Pulmonary artery endothelial cell (primary cell): ENCODE measurements around the gene CC2D2A. TPM values are rescaled to one million over a fixed set of nuclear protein-coding genes. Genes with fewer than 3 reads are reported as not detected.

ENCODE experiments used
- DNase-seq: peaks from one replicate; pipeline ENCODE4 v3.0.0-alpha.2; 2011; ENCODE audit warnings: low read depth, low spot score
- total RNA-seq: library from RNA; depleted of rRNA; stranded (reverse); fragments of >200 nt; gene quantifications from 2 replicates; pipeline ENCODE4 v1.2.3, GENCODE V29; 2014

CC2D2A gene
- total RNA-seq, 1 donor from 2014 or later = 12.3 TPM

DNA sequence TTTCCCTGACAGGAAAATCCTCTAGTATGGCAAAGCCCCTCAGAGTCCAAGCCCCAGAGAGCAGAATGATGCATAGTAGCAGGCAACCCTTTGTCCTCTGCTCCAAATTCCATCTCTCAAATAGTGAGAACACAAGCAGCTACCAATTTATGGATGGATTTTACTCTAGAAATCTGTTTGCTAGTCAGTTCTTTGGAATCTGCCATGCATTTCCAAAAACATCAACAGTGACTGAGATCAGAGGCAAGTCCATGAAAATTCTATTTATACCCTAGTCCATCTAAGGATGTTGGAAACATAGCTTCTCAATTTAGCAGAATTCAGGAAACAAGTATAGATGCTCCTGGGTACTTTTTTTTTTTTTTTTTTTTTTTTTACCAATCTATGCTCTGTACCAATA is 10.0 kb upstream of the CC2D2A start:
- no peak for DNase-seq

GRCh38 chr4:15466596-15466995 is 3.1 kb upstream of the CC2D2A start:
- no peak for DNase-seq

GRCh38 chr4:15470128-15470475 is 420 bp downstream of the CC2D2A start:
- DNase-seq = no peak

GRCh38 chr4:15476396-15476795 is 6.7 kb downstream of the CC2D2A start:
- DNase-seq = no peak

DNA sequence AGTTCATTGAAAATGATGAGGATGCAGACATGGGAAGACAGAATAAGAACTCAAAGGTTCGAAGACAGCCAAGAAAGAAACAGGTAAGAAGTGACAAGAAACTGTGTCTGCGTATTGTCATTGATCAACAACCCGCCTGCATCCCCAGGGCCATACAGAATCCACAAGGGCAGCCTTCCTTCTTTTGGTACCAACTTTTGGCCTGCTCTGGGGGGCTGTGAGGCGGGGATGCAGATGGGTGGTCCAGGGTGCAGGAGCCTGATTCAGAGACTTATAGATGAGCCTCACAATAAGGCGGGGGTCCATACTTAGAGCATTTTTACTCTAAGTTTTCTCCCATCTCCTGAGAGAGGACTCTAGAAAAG is 9.0 kb downstream of the CC2D2A start:
- no peak for DNase-seq

GRCh38 chr4:15479089-15479912 is 9.6 kb downstream of the CC2D2A start:
- peak; percentile 52 for DNase-seq

- no peak for DNase-seq
Measured at GRCh38 chr4:15479913-15480185, 10.2 kb downstream of the CC2D2A start.

DNA sequence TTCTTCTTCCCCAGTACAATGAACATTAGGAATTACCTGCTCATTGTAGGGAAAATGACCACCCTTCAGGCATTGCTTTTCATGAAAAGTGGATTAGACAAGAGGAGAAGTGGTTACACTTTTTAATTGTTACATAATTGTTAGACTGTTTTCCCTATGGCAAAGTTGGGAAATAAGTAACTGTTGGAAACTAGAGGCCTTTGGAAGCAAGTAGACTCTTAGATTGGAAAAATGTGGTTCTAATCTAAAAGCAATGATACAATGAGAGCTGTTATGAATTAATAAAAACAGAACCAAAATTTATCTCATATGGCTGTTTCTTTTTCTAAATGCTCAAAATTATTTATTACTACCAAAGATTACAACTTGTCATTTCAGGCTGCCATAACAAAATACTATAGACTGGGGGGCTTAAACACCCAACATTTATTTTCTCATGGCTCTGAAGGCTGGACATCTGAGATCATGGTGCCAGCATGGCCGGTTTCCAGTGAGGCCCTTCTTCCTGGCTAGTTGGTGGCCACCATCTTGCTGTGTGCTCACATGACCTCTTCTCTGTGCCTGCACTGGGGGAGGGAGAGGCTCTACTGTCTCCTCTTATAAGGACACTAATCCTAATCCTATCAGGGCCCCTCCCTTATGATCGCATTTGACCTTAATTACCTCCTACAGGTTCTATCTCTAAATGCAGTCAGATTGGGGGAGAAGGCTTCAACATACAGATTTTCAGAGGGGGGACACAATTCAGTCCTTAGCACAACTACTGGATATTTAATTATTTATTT is 12.5 kb downstream of the CC2D2A start:
- no peak for DNase-seq

DNA sequence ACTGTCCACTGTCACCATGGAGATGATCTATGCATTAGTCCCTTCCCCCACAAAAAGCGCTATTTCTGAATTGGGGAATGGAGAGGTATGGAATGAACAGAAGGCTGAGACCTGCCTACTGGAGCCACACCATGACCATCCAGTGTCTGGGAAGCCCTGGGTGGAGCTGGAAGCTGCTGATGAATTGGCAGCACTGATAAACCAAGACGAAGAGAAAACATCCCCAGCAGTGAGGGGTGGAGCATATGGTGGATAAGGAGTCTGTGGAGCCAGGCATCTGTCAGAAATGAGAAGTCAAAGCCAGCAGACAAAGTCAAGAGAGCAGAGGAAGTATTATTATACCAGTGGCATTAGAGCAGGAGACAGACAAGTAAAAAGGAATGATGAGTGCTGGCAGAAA is 13.2 kb downstream of the CC2D2A start:
- no peak for DNase-seq

DNA sequence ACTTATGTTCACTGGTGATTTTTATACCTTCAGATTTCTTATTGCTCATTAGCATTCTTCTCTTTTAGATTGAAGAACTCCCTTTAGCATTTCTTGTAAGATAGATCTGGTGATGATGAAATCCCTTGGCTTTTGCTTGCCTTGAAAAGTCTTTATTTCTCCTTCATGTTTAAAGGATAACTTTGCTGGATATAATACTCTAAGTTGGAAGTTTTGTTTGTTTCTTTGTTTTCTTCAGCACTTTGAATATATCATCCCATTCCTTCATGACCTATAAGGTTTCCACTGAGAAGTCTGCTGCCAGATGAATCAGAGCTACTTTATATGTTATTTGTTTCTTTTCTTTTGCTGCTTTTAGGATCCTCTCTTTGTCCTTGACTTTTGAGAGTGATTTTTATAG is 18.5 kb downstream of the CC2D2A start:
- no peak for DNase-seq

GRCh38 chr4:15488658-15489470 is 19.2 kb downstream of the CC2D2A start:
- no peak for DNase-seq

GRCh38 chr4:15489551-15489950 is 19.9 kb downstream of the CC2D2A start:
- DNase-seq = no peak

DNA sequence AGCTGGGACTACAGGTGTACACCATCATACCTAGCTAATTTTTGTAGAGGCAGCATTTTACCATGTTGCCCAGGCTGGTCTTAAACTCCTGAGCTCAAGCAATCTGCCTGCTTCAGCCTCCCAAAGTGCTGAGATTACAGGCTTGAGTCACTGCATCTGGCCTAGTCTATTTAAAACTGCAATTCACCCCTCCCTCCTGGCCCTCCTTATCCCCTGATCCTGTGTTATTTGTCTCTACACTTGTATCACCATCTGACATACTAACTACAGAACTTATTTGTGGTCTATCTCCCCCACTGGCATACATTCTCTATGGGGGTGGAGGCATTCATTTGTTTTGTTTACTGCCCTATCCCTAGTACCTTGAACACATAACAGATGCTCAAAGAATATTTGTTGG is 23.7 kb downstream of the CC2D2A start:
- no peak for DNase-seq

- no peak for DNase-seq
Measured at GRCh38 chr4:15495621-15496020, 25.9 kb downstream of the CC2D2A start.

DNA sequence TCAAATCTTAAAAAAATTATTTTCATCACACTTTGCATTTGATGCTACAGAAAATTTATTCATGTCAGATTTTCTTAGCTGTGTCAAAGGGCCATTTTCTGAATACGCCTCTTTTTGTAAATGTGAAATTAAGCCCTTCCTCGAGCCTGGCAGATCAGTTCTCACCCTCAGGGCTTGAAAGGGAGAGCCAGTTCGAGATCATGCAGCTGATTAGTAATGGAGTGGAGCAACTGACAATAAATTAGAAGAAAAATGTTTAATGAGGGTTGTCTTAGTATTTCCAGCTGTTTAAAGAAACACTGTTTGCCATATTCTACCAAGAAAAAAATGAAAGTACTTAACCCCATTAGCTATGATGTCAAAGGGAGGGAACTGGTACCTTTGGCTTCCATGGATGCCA is 28.7 kb downstream of the CC2D2A start:
- DNase-seq = no peak

- no peak for DNase-seq
Measured at GRCh38 chr4:15500701-15501100, 31.0 kb downstream of the CC2D2A start.

- no peak for DNase-seq
Measured at GRCh38 chr4:15501941-15502340, 32.3 kb downstream of the CC2D2A start.

GRCh38 chr4:15502384-15502783 is 32.7 kb downstream of the CC2D2A start:
- no peak for DNase-seq

GRCh38 chr4:15504041-15504440 is 34.4 kb downstream of the CC2D2A start:
- no peak for DNase-seq

GRCh38 chr4:15506464-15506863 is 36.8 kb downstream of the CC2D2A start:
- DNase-seq = peak; percentile 30

GRCh38 chr4:15507679-15508078 is 38.0 kb downstream of the CC2D2A start:
- no peak for DNase-seq

GRCh38 chr4:15510961-15511360 is 41.3 kb downstream of the CC2D2A start:
- no peak for DNase-seq
